AG04449 (cell line): ENCODE results near the gene CADM4.
"Not testable (repeated sequence)": the region's sequence is repeated elsewhere in the genome, so short reads cannot be mapped to it uniquely, and the experiment has no call there.

ENCODE experiments used
- CTCF ChIA-PET: fragments of 350-600 bp; formaldehyde crosslinking; extraction: SDS; loops from one replicate; lab custom pipeline; 2021; ENCODE audit warnings: antibody characterized with exemption; lab: Yijun Ruan, JAX
- POLR2A ChIA-PET: fragments of 400-600, 350-600 bp; formaldehyde crosslinking; extraction: SDS; loops from one replicate; lab custom pipeline; 2020; ENCODE audit warnings: antibody characterized with exemption, inconsistent platforms; lab: Yijun Ruan, JAX
- DNase-seq: peaks from one replicate; pipeline ENCODE4 v3.0.0-alpha.2; 2010; ENCODE audit warnings: low read depth, low spot score
- H3K4me3 ChIP-seq: 2 replicates; pipeline ENCODE4 v1.5.1; 2011; ENCODE audit warnings: low read depth, mild to moderate bottlenecking, control low read depth, low read length
- CTCF ChIP-seq: IDR thresholded peaks from one replicate; pipeline ENCODE4 v1.5.1; 2011; ENCODE audit warnings: mild to moderate bottlenecking, moderate library complexity, low read length, control low read depth, inconsistent platforms; ENCODE audit not compliant: insufficient read depth; ENCODE audit errors: missing control alignments

The CADM4 gene

GRCh38 chr19:43589678-43590077 is 50.0 kb downstream of the CADM4 start:
- POLR2A ChIA-PET, result no interaction called here
- no peak overlapping the region for H3K4me3 ChIP-seq
- CTCF ChIA-PET, result interaction anchor here (1.3 to 2.2 kb wide), 2 partner anchors 15 to 34 kb away, joined by 4 to 6 read pairs; partner anchors contain the start of genes PINLYP and XRCC1
- no peak for TF ChIP-seq CTCF
- no peak for DNase-seq

- no peak for DNase-seq
- no peak overlapping the region for H3K4me3 ChIP-seq
- CTCF ChIA-PET, result interaction anchor here (0.8 to 2.2 kb wide), 3 partner anchors 14 to 220 kb away, joined by 3 to 6 read pairs (median 4); partner anchors contain the start of genes PINLYP and XRCC1
- no peak for TF ChIP-seq CTCF
- POLR2A ChIA-PET, result interaction anchor here (0.7 kb wide), 1 partner anchor 26 kb away, joined by 3 read pairs; no protein-coding TSS in a partner anchor
Measured at GRCh38 chr19:43589277-43589676, 50.4 kb downstream of the CADM4 start.

- POLR2A ChIA-PET, DNase-seq, H3K4me3 ChIP-seq: not testable (repeated sequence)
- CTCF ChIA-PET, result interaction anchor here (0.7 to 8.7 kb wide), 2 partner anchors 8 to 31 kb away, joined by 3 to 68 read pairs; partner anchors contain the start of genes IRGQ and ZNF576
Measured at GRCh38 chr19:43587029-43587428, 52.6 kb downstream of the CADM4 start.

- TF ChIP-seq CTCF, result no peak
- ChIA-PET CTCF (interaction anchor here (0.7 to 8.7 kb wide), 2 partner anchors 9 to 30 kb away, joined by 3 to 68 read pairs; partner anchors contain the start of genes IRGQ and ZNF576), POLR2A (no interaction called here)
- DNase-seq, result no peak
- H3K4me3 ChIP-seq, result no peak overlapping the region
Measured at GRCh38 chr19:43586346-43586745, 53.3 kb downstream of the CADM4 start.

- ChIA-PET CTCF (interaction anchor here (1.3 to 8.7 kb wide), 2 partner anchors 10 to 31 kb away, joined by 3 to 68 read pairs; partner anchors contain the start of genes IRGQ and ZNF576), POLR2A (interaction anchor here (0.6 kb wide), 1 partner anchor 10 kb away, joined by 3 read pairs; no protein-coding TSS in a partner anchor)
- no peak for DNase-seq
- no peak overlapping the region for H3K4me3 ChIP-seq
- TF ChIP-seq CTCF, result no peak
Measured at GRCh38 chr19:43584484-43584883, 55.2 kb downstream of the CADM4 start.

GRCh38 chr19:43582495-43582894 is 57.2 kb downstream of the CADM4 start:
- DNase-seq, result no peak
- ChIA-PET POLR2A (no interaction called here), CTCF (interaction anchor here (2.1 to 8.7 kb wide), 2 partner anchors 12 to 27 kb away, joined by 5 to 68 read pairs; partner anchors contain the start of genes IRGQ and ZNF576)
- TF ChIP-seq CTCF, result no peak
- no peak overlapping the region for H3K4me3 ChIP-seq
